ENCODE data around the gene NTN1.

DNA sequence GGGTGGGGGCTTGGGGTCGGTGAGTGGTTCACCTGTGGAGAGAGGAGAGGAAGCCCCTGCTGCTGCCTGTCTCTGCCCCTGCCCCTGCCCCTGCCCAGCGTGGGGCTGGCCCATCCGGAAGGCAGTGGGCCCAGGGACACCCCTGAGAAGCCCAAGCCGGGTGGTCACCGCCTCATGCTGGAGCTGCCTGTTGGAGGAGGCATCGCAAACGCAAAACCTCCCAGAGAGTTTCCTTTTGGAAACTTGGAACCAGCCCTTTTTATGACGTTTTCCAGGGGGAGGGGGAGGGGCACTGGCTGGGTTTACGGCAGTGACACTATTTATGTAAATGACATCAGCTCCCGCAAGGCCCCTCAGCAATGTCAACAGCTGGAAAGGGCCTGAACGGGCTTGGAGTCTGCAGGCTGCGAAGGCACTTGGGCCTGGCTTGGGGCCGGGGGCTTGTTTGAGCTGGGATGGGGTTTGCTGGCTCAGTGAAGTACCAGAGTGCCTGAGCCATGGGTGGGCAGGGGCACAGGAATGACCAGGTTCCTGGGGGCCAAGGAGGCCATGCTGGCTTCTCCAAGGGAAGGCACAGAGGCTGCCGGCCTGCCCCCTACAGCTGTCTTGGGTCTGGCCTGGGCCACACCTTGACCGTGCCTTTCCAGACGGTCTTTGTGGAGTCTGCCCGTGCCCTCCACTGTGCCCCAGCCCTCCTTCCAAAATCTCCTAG lies 219.5 kb downstream of the NTN1 start:
- TF ChIP-seq, protein P1, sequence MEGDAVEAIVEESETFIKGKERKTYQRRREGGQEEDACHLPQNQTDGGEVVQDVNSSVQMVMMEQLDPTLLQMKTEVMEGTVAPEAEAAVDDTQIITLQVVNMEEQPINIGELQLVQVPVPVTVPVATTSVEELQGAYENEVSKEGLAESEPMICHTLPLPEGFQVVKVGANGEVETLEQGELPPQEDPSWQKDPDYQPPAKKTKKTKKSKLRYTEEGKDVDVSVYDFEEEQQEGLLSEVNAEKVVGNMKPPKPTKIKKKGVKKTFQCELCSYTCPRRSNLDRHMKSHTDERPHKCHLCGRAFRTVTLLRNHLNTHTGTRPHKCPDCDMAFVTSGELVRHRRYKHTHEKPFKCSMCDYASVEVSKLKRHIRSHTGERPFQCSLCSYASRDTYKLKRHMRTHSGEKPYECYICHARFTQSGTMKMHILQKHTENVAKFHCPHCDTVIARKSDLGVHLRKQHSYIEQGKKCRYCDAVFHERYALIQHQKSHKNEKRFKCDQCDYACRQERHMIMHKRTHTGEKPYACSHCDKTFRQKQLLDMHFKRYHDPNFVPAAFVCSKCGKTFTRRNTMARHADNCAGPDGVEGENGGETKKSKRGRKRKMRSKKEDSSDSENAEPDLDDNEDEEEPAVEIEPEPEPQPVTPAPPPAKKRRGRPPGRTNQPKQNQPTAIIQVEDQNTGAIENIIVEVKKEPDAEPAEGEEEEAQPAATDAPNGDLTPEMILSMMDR (conservative IDR thresholded peaks at IDR 0.05): no peak
- TF ChIP-seq EZH2 (IDR thresholded peaks at IDR 0.05; ENCODE audit: low read depth): no peak

All from PC-9 (cell line).